ENCODE measurements around the gene MRE11.

MRE11 gene

GRCh38 chr11:94504689-94505293 is 11.1 kb upstream of the MRE11 start:
- no peak for DNase-seq

- DNase-seq = no peak
These were observed 7.9 kb upstream of the MRE11 start for GRCh38 chr11:94501522-94501921.

GRCh38 chr11:94500181-94500580 is 6.5 kb upstream of the MRE11 start:
- DNase-seq = no peak

GRCh38 chr11:94494126-94494680 is 559 bp upstream of the MRE11 start:
- DNase-seq = no peak

GRCh38 chr11:94486068-94486467 is 7.6 kb downstream of the MRE11 start:
- no peak for DNase-seq

- DNase-seq = no peak
These were observed 12.3 kb downstream of the MRE11 start for GRCh38 chr11:94481342-94481741.

GRCh38 chr11:94477624-94478023 is 16.0 kb downstream of the MRE11 start:
- DNase-seq = no peak

GRCh38 chr11:94472916-94473799 is 20.5 kb downstream of the MRE11 start:
- DNase-seq = peak; percentile 57

GRCh38 chr11:94469416-94469815 is 24.2 kb downstream of the MRE11 start:
- no peak for DNase-seq

- DNase-seq = no peak
These were observed 34.1 kb downstream of the MRE11 start for GRCh38 chr11:94459576-94459975.

- DNase-seq = no peak
These were observed 36.3 kb downstream of the MRE11 start for GRCh38 chr11:94457118-94458029.

GRCh38 chr11:94455861-94456260 is 37.8 kb downstream of the MRE11 start:
- DNase-seq = no peak

GRCh38 chr11:94454301-94454700 is 39.3 kb downstream of the MRE11 start:
- no peak for DNase-seq

GRCh38 chr11:94452988-94453387 is 40.7 kb downstream of the MRE11 start:
- no peak for DNase-seq

- no peak for DNase-seq
These were observed 43.6 kb downstream of the MRE11 start for GRCh38 chr11:94450048-94450447.

- DNase-seq = no peak
These were observed 44.2 kb downstream of the MRE11 start for GRCh38 chr11:94449437-94449836.

GRCh38 chr11:94449029-94449428 is 44.6 kb downstream of the MRE11 start:
- DNase-seq = no peak

- DNase-seq = no peak
These were observed 46.5 kb downstream of the MRE11 start for GRCh38 chr11:94447149-94447548.

GRCh38 chr11:94445641-94446040 is 48.0 kb downstream of the MRE11 start:
- DNase-seq = no peak

- DNase-seq = no peak
These were observed 60.6 kb downstream of the MRE11 start for GRCh38 chr11:94433049-94433448.

GRCh38 chr11:94424662-94425061 is 69.0 kb downstream of the MRE11 start:
- no peak for DNase-seq

- DNase-seq = no peak
These were observed 69.6 kb downstream of the MRE11 start for GRCh38 chr11:94424011-94424410.

GRCh38 chr11:94423507-94423906 is 70.1 kb downstream of the MRE11 start:
- no peak for DNase-seq

All from GDM1 (cell line).